Karpas-422 (cell line): ENCODE data around the gene ARHGAP33. TPM values are rescaled to one million over a fixed set of nuclear protein-coding genes. Genes with fewer than 3 reads are reported as not detected.

Source experiments
- DNase-seq: peaks from one replicate; pipeline ENCODE4 v3.0.0-alpha.2; 2015
- H2AFZ ChIP-seq: fragments of 200-600 bp; sonication (generic); 2 replicates; pipeline ENCODE4 v1.6.1; 2014; ENCODE audit warnings: antibody characterized with exemption, low read length, mixed read lengths
- H3K27ac ChIP-seq: fragments of 200-600 bp; sonication (generic); 2 replicates; pipeline ENCODE4 v1.5.1; 2014; ENCODE audit warnings: mild to moderate bottlenecking, low read length, moderate library complexity
- H3K27me3 ChIP-seq: fragments of 200-600 bp; sonication (generic); 2 replicates; pipeline ENCODE4 v1.6.1; 2014; ENCODE audit warnings: low read length, mixed read lengths
- H3K36me3 ChIP-seq: fragments of 200-600 bp; sonication (generic); 2 replicates; pipeline ENCODE4 v1.6.1; 2014; ENCODE audit warnings: low read length, mixed read lengths; ENCODE audit not compliant: insufficient read depth
- H3K4me1 ChIP-seq: fragments of 200-600 bp; sonication (generic); 2 replicates; pipeline ENCODE4 v1.6.1; 2014; ENCODE audit warnings: mild to moderate bottlenecking, low read length, mixed read lengths
- H3K4me2 ChIP-seq: fragments of 200-600 bp; sonication (generic); 2 replicates; pipeline ENCODE4 v1.6.1; 2014; ENCODE audit warnings: low read length, low read depth, mild to moderate bottlenecking; ENCODE audit not compliant: poor library complexity, severe bottlenecking
- H3K4me3 ChIP-seq: fragments of 200-600 bp; sonication (generic); 2 replicates; pipeline ENCODE4 v1.5.1; 2014; ENCODE audit warnings: mild to moderate bottlenecking, antibody characterized with exemption, low read length, mixed read lengths
- H3K79me2 ChIP-seq: fragments of 200-600 bp; sonication (generic); 2 replicates; pipeline ENCODE4 v1.6.1; 2014; ENCODE audit warnings: mild to moderate bottlenecking, low read length, mixed read lengths
- H3K9ac ChIP-seq: fragments of 200-600 bp; sonication (generic); 2 replicates; pipeline ENCODE4 v1.6.0; 2014; ENCODE audit warnings: low read length
- H3K9me2 ChIP-seq: fragments of 200-600 bp; sonication (generic), shearing (Covaris generic); replicated peaks from 2 replicates; pipeline ENCODE4 v1.6.0; 2014; ENCODE audit warnings: mild to moderate bottlenecking, low read length, moderate library complexity; ENCODE audit not compliant: insufficient read depth
- H3K9me3 ChIP-seq: fragments of 300-700, 200-600 bp; sonication (generic); 2 replicates; pipeline ENCODE4 v1.6.1; 2014; ENCODE audit warnings: low read length, mixed read lengths
- H4K20me1 ChIP-seq: fragments of 200-600 bp; sonication (generic); 2 replicates; pipeline ENCODE4 v1.6.1; 2014; ENCODE audit warnings: mild to moderate bottlenecking, antibody characterized with exemption, low read length, low read depth; ENCODE audit not compliant: insufficient read depth
- total RNA-seq: library from RNA; depleted of rRNA; stranded (reverse); fragments of >200 nt; shearing (Covaris generic); gene quantifications from 2 replicates; pipeline ENCODE4 v1.2.3, GENCODE V29; 2014; ENCODE audit warnings: low replicate concordance

ARHGAP33 gene
- total RNA-seq, 1 experiment from 2014 or later, result 5.8 TPM

GRCh38 chr19:35756377-35757230 is 18.8 kb upstream of the ARHGAP33 start, which contains the start of gene HSPB6:
Gene HSPB6 (minus strand): TSS chr19:35757029. CDS start chr19:35757008, 21 bp downstream.
- Histone ChIP-seq H3K27me3 (no peaks in the 10 kb centered on the region), H4K20me1 (peaks cover 10% of the 10 kb centered on the region; the same call in 1 of the 2 replicates), H3K27ac (peak within 1 kb of the TSS; percentile 88), H3K36me3 (peaks cover 13% of the 10 kb centered on the region), H3K79me2 (peaks cover 23% of the 10 kb centered on the region), H2AFZ (no peak within 1 kb of the TSS), H3K9me2 (no peaks in the 10 kb centered on the region), H3K4me1 (peaks cover 22% of the 10 kb centered on the region), H3K9me3 (no peaks in the 10 kb centered on the region), H3K4me3 (peak within 1 kb of the TSS; percentile 83), H3K4me2 (peak within 1 kb of the TSS; percentile 89), H3K9ac (peak within 1 kb of the TSS; percentile 85)
- no peak for DNase-seq

GRCh38 chr19:35757231-35757748 is 18.1 kb upstream of the ARHGAP33 start:
- no peaks in the 10 kb centered on the region for H3K9me3 ChIP-seq
- peak; percentile 84 for DNase-seq
- peak overlapping the region; percentile 85 for H3K9ac ChIP-seq
- H3K79me2 ChIP-seq, result peaks cover 23% of the 10 kb centered on the region
- no peaks in the 10 kb centered on the region for H3K27me3 ChIP-seq
- no peak overlapping the region for H2AFZ ChIP-seq
- peak overlapping the region; percentile 83 for H3K4me3 ChIP-seq
- peak overlapping the region; percentile 89 for H3K4me2 ChIP-seq
- H3K9me2 ChIP-seq, result no peaks in the 10 kb centered on the region
- peak overlapping the region; percentile 88 for H3K27ac ChIP-seq
- H3K4me1 ChIP-seq, result peaks cover 22% of the 10 kb centered on the region
- peaks cover 10% of the 10 kb centered on the region; the same call in 1 of the 2 replicates for H4K20me1 ChIP-seq
- peaks cover 13% of the 10 kb centered on the region for H3K36me3 ChIP-seq

GRCh38 chr19:35757749-35758608 is 17.4 kb upstream of the ARHGAP33 start, which contains the start of gene PROSER3:
Gene PROSER3 (plus strand): TSS chr19:35758176. CDS start chr19:35758216, 40 bp downstream.
- peak within 1 kb of the TSS; percentile 89 for H3K4me2 ChIP-seq
- H3K9me3 ChIP-seq, result no peaks in the 10 kb centered on the region
- DNase-seq, result peak; percentile 100
- H3K9ac ChIP-seq, result peak within 1 kb of the TSS; percentile 85
- H3K27ac ChIP-seq, result peak within 1 kb of the TSS; percentile 88
- H4K20me1 ChIP-seq, result peaks cover 10% of the 10 kb centered on the region; the same call in 1 of the 2 replicates
- H3K79me2 ChIP-seq, result peaks cover 23% of the 10 kb centered on the region
- H3K9me2 ChIP-seq, result no peaks in the 10 kb centered on the region
- H3K4me3 ChIP-seq, result peak within 1 kb of the TSS; percentile 83
- H2AFZ ChIP-seq, result no peak within 1 kb of the TSS
- peaks cover 13% of the 10 kb centered on the region for H3K36me3 ChIP-seq
- peaks cover 22% of the 10 kb centered on the region for H3K4me1 ChIP-seq
- no peaks in the 10 kb centered on the region for H3K27me3 ChIP-seq

GRCh38 chr19:35759697-35760096 is 15.7 kb upstream of the ARHGAP33 start:
- no peak for DNase-seq
- H4K20me1 ChIP-seq, result peaks cover 10% of the 10 kb centered on the region; the same call in 1 of the 2 replicates
- peaks cover 13% of the 10 kb centered on the region for H3K36me3 ChIP-seq
- H3K79me2 ChIP-seq, result peaks cover 23% of the 10 kb centered on the region
- no peak overlapping the region for H3K9ac ChIP-seq
- H3K4me1 ChIP-seq, result peaks cover 22% of the 10 kb centered on the region
- H3K9me3 ChIP-seq, result no peaks in the 10 kb centered on the region
- no peak overlapping the region for H3K4me3 ChIP-seq
- peak overlapping the region; percentile 65 for H3K4me2 ChIP-seq
- H3K27me3 ChIP-seq, result no peaks in the 10 kb centered on the region
- no peak overlapping the region for H3K27ac ChIP-seq
- no peaks in the 10 kb centered on the region for H3K9me2 ChIP-seq
- H2AFZ ChIP-seq, result no peak overlapping the region

- H3K27me3 ChIP-seq, result no peaks in the 10 kb centered on the region
- H3K36me3 ChIP-seq, result peaks cover 13% of the 10 kb centered on the region
- H3K4me1 ChIP-seq, result peaks cover 22% of the 10 kb centered on the region
These were observed 14.5 kb upstream of the ARHGAP33 start for GRCh38 chr19:35760711-35761349.

GRCh38 chr19:35764432-35765315 is 10.7 kb upstream of the ARHGAP33 start:
- H3K9me2 ChIP-seq, result no peaks in the 10 kb centered on the region
- no peaks in the 10 kb centered on the region for H3K27me3 ChIP-seq
- H3K4me1 ChIP-seq, result peaks cover 6% of the 10 kb centered on the region
- no peaks in the 10 kb centered on the region for H3K9me3 ChIP-seq
- H3K27ac ChIP-seq, result no peak overlapping the region
- peaks cover 11% of the 10 kb centered on the region for H3K36me3 ChIP-seq
- H3K4me2 ChIP-seq, result no peak overlapping the region
- DNase-seq, result no peak
- H3K9ac ChIP-seq, result no peak overlapping the region
- peaks cover 7% of the 10 kb centered on the region for H3K79me2 ChIP-seq
- no peak overlapping the region for H2AFZ ChIP-seq
- H3K4me3 ChIP-seq, result no peak overlapping the region
- H4K20me1 ChIP-seq, result peaks cover 3% of the 10 kb centered on the region; the same call in 1 of the 2 replicates

More at GRCh38 chr19:35760711-35761349, 14.5 kb upstream of the ARHGAP33 start:
- no peak overlapping the region for H3K4me3 ChIP-seq
- H2AFZ ChIP-seq, result no peak overlapping the region
- no peak for DNase-seq
- peaks cover 10% of the 10 kb centered on the region; the same call in 1 of the 2 replicates for H4K20me1 ChIP-seq
- H3K9me2 ChIP-seq, result no peaks in the 10 kb centered on the region
- no peak overlapping the region for H3K9ac ChIP-seq
- H3K4me2 ChIP-seq, result no peak overlapping the region
- no peaks in the 10 kb centered on the region for H3K9me3 ChIP-seq
- no peak overlapping the region for H3K27ac ChIP-seq
- H3K79me2 ChIP-seq, result peaks cover 23% of the 10 kb centered on the region

GRCh38 chr19:35766571-35767104 is 8.7 kb upstream of the ARHGAP33 start:
- no peaks in the 10 kb centered on the region for H3K27me3 ChIP-seq
- no peaks in the 10 kb centered on the region for H3K9me3 ChIP-seq
- no peak for DNase-seq
- H3K36me3 ChIP-seq, result no peaks in the 10 kb centered on the region
- no peak overlapping the region for H3K27ac ChIP-seq
- peaks cover 5% of the 10 kb centered on the region for H3K4me1 ChIP-seq
- no peak overlapping the region for H3K9ac ChIP-seq
- no peak overlapping the region for H3K4me2 ChIP-seq
- H3K9me2 ChIP-seq, result no peaks in the 10 kb centered on the region
- H4K20me1 ChIP-seq, result peaks cover 3% of the 10 kb centered on the region; the same call in 1 of the 2 replicates
- H3K79me2 ChIP-seq, result no peaks in the 10 kb centered on the region
- no peak overlapping the region for H3K4me3 ChIP-seq
- no peak overlapping the region for H2AFZ ChIP-seq
